A204.1 (cell line): ENCODE data around the gene ZNF512B.
"Not testable (repeated sequence)": the region's sequence is repeated elsewhere in the genome, so short reads cannot be mapped to it uniquely, and the experiment has no call there.

Experiments used
- FAIRE-seq: peaks from 2 replicates; lab custom pipeline; 2012; peaks lifted over from hg19 to GRCh38; lab: Jason Lieb, UNC

The ZNF512B gene

GRCh38 chr20:63962426-63963347 lies 7.0 kb downstream of the ZNF512B start:
- FAIRE-seq: no peak

- no peak for FAIRE-seq
These were observed 7.9 kb downstream of the ZNF512B start for GRCh38 chr20:63961664-63962425.

GRCh38 chr20:63960654-63961621 lies 8.8 kb downstream of the ZNF512B start:
- not testable (repeated sequence) for FAIRE-seq

- FAIRE-seq: no peak
These were observed 10.0 kb downstream of the ZNF512B start for GRCh38 chr20:63959699-63960075.

- FAIRE-seq: no peak
These were observed 10.6 kb downstream of the ZNF512B start for GRCh38 chr20:63958964-63959698.

- no peak for FAIRE-seq
These were observed 11.3 kb downstream of the ZNF512B start for GRCh38 chr20:63958471-63958870.

GRCh38 chr20:63957690-63958441 lies 11.9 kb downstream of the ZNF512B start:
- no peak for FAIRE-seq

GRCh38 chr20:63957004-63957689 lies 12.6 kb downstream of the ZNF512B start:
- FAIRE-seq: no peak

- FAIRE-seq: no peak
These were observed 13.1 kb downstream of the ZNF512B start for GRCh38 chr20:63956664-63957003.

- FAIRE-seq: no peak
These were observed 13.7 kb downstream of the ZNF512B start, which contains the start of gene UCKL1 for GRCh38 chr20:63955827-63956663. Gene UCKL1 (minus strand): TSS chr20:63956416. CDS start chr20:63956372, 44 bp downstream.

- FAIRE-seq: no peak
These were observed 14.4 kb downstream of the ZNF512B start for GRCh38 chr20:63955281-63955826.

GRCh38 chr20:63953764-63954429 lies 15.8 kb downstream of the ZNF512B start:
- no peak for FAIRE-seq

GRCh38 chr20:63952769-63953168 lies 17.0 kb downstream of the ZNF512B start:
- no peak for FAIRE-seq

- FAIRE-seq: no peak
These were observed 17.6 kb downstream of the ZNF512B start for GRCh38 chr20:63952210-63952535.

- FAIRE-seq: no peak
These were observed 18.1 kb downstream of the ZNF512B start for GRCh38 chr20:63951398-63952209.

- FAIRE-seq: no peak
These were observed 18.9 kb downstream of the ZNF512B start for GRCh38 chr20:63950701-63951397.
